GM18517 (cell line): ENCODE measurements around the gene PRKCD.

Source experiments
- ATAC-seq: cut with Tn5 transposase; IDR thresholded peaks from one replicate; pipeline ENCODE4 v1.9.1; 2021; ENCODE audit warnings: mild to moderate bottlenecking, moderate library complexity; ENCODE audit not compliant: unreplicated experiment

Gene PRKCD

GRCh38 chr3:53230789-53231188 lies 69.8 kb downstream of the PRKCD start:
- ATAC-seq = no peak

GRCh38 chr3:53231532-53232511 lies 70.8 kb downstream of the PRKCD start:
- ATAC-seq = no peak

GRCh38 chr3:53232641-53233377 lies 71.8 kb downstream of the PRKCD start:
- no peak for ATAC-seq

GRCh38 chr3:53234130-53234840 lies 73.3 kb downstream of the PRKCD start:
- ATAC-seq = no peak

GRCh38 chr3:53234841-53235232 lies 73.8 kb downstream of the PRKCD start:
- ATAC-seq = no peak

- ATAC-seq = no peak
These were observed 74.5 kb downstream of the PRKCD start for GRCh38 chr3:53235545-53235944.

GRCh38 chr3:53236112-53236841 lies 75.3 kb downstream of the PRKCD start:
- ATAC-seq = no peak

GRCh38 chr3:53238051-53238850 lies 77.2 kb downstream of the PRKCD start:
- no peak for ATAC-seq

GRCh38 chr3:53238886-53239285 lies 77.9 kb downstream of the PRKCD start:
- no peak for ATAC-seq

GRCh38 chr3:53239800-53240199 lies 78.8 kb downstream of the PRKCD start:
- no peak for ATAC-seq

- no peak for ATAC-seq
These were observed 80.3 kb downstream of the PRKCD start for GRCh38 chr3:53240989-53241972.

GRCh38 chr3:53242155-53242554 lies 81.1 kb downstream of the PRKCD start:
- no peak for ATAC-seq
